MCF 10A (cell line): ENCODE measurements around the gene CEACAM6. TPM values are rescaled to one million over a fixed set of nuclear protein-coding genes. Genes with fewer than 3 reads are reported as not detected.

ENCODE experiments used
- BruUV-seq: library from RNA; stranded (reverse); fragments of 400-500 nt; replicated peaks from 2 replicates; lab custom pipeline; 2021; lab: Mats Ljungman, UMichigan
- CTCF ChIA-PET: fragments of 300-600 bp; sonication (Branson Sonifier 250); formaldehyde crosslinking; extraction: SDS; loops from one replicate; lab custom pipeline; 2021; ENCODE audit warnings: antibody characterized with exemption, inconsistent platforms; lab: Yijun Ruan, JAX
- POLR2A ChIA-PET: fragments of 300-600, 350-650 bp; sonication (Branson Sonifier 250); formaldehyde crosslinking; extraction: SDS; loops from one replicate; lab custom pipeline; 2020; ENCODE audit warnings: antibody characterized with exemption, inconsistent platforms; lab: Yijun Ruan, JAX
- DNase-seq: peaks from one replicate; pipeline ENCODE4 v3.0.0-alpha.2; 2018; ENCODE audit not compliant: unreplicated experiment
- H3K27ac Mint-ChIP-seq: one replicate; pipeline ENCODE4 v1.8.0; 2022; ENCODE audit warnings: mild to moderate bottlenecking, low read depth, mixed read lengths; ENCODE audit not compliant: unreplicated experiment
- H3K27me3 Mint-ChIP-seq: one replicate; pipeline ENCODE4 v1.8.0; 2022; ENCODE audit warnings: mixed read lengths; ENCODE audit not compliant: insufficient read depth, unreplicated experiment
- H3K36me3 Mint-ChIP-seq: one replicate; pipeline ENCODE4 v1.8.0; 2022; ENCODE audit warnings: mild to moderate bottlenecking, moderate library complexity, mixed read lengths; ENCODE audit not compliant: insufficient read depth, unreplicated experiment
- H3K4me1 Mint-ChIP-seq: one replicate; pipeline ENCODE4 v1.8.0; 2022; ENCODE audit warnings: mixed read lengths; ENCODE audit not compliant: insufficient read depth, unreplicated experiment
- H3K4me3 Mint-ChIP-seq: one replicate; pipeline ENCODE4 v1.8.0; 2022; ENCODE audit warnings: mild to moderate bottlenecking, moderate library complexity, mixed read lengths; ENCODE audit not compliant: unreplicated experiment
- H3K9me3 Mint-ChIP-seq: one replicate; pipeline ENCODE4 v1.8.0; 2022; ENCODE audit warnings: mixed read lengths; ENCODE audit not compliant: unreplicated experiment
- intact Hi-C: fragments of 100-400 bp; cut with micrococcal nuclease; formaldehyde crosslinking; loops from 2 replicates; pipeline ENCODE4 v1.14.1; 2022
- total RNA-seq: library from RNA; stranded (reverse); gene quantifications from 2 replicates; pipeline ENCODE4 v1.2.3, GENCODE V29; 2022
- TF ChIP-seq, protein P1 (sequence below): fragments of 200-600 bp; IDR thresholded peaks from one replicate; pipeline ENCODE4 v1.8.0; 2022; ENCODE audit warnings: antibody characterized with exemption, mild to moderate bottlenecking; ENCODE audit not compliant: unreplicated experiment

The CEACAM6 gene
- total RNA-seq, 1 experiment from 2014 or later, result not detected

DNA sequence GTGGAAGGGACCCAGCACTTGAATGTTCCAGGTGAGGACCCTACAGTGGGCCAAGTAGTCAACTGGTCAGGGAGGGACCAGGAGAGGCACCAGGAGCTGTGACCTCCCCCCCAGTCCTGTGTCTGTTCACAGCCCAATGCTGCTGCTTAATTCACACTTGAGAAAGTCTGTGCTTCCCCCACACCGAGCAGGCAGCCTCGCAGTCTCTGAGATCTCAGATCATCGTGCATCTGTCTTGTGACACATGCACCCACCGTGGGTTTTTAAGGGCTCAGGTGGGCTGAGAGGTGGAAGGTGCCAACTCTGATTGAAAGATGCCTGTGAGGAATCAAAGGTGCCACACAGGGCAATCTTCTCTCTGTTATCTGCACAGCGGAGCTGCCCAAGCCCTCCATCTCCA is 40.7 kb upstream of the CEACAM6 start:
- Mint-ChIP-seq H3K27ac (no peak overlapping the region), H3K36me3 (no peaks in the 10 kb centered on the region), H3K27me3 (peaks cover 92% of the 10 kb centered on the region), H3K9me3 (no peaks in the 10 kb centered on the region), H3K4me1 (no peaks in the 10 kb centered on the region), H3K4me3 (no peak overlapping the region)
- intact Hi-C loops, result no loop called here
- TF ChIP-seq, protein P1, sequence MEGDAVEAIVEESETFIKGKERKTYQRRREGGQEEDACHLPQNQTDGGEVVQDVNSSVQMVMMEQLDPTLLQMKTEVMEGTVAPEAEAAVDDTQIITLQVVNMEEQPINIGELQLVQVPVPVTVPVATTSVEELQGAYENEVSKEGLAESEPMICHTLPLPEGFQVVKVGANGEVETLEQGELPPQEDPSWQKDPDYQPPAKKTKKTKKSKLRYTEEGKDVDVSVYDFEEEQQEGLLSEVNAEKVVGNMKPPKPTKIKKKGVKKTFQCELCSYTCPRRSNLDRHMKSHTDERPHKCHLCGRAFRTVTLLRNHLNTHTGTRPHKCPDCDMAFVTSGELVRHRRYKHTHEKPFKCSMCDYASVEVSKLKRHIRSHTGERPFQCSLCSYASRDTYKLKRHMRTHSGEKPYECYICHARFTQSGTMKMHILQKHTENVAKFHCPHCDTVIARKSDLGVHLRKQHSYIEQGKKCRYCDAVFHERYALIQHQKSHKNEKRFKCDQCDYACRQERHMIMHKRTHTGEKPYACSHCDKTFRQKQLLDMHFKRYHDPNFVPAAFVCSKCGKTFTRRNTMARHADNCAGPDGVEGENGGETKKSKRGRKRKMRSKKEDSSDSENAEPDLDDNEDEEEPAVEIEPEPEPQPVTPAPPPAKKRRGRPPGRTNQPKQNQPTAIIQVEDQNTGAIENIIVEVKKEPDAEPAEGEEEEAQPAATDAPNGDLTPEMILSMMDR, result no peak
- ChIA-PET POLR2A (no interaction called here), CTCF (interaction anchor here (2.2 kb wide), 1 partner anchor 73 kb away, joined by 8 read pairs; no protein-coding TSS in a partner anchor)
- no TSS peak for BruUV-seq
- DNase-seq, result no peak

DNA sequence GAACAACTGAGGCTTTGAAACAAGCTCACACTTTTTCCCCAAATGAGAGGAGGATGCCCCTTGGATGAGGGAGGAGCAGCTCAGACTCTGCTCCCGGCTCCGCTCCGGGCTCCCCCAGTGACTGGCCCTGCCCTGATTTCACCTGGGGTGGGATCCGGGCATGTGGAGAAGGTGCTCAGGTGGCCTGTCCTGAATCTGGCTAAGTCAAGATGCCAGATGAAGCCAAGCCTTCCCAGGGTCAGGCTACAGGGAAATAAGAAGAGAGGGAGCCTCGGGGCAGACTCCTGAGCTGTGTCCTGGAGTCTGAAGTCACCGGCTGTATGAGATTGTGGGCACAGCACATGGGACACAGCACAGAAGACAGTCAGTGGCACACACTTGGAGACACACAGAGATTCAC is 36.6 kb upstream of the CEACAM6 start:
- POLR2A ChIA-PET, result no interaction called here
- no peak overlapping the region for H3K4me3 Mint-ChIP-seq
- intact Hi-C loops, result no loop called here
- no peak overlapping the region for H3K27ac Mint-ChIP-seq
- TF ChIP-seq, protein P1, result no peak
- no TSS peak for BruUV-seq
- peaks cover 85% of the 10 kb centered on the region for H3K27me3 Mint-ChIP-seq
- H3K9me3 Mint-ChIP-seq, result no peaks in the 10 kb centered on the region
- H3K4me1 Mint-ChIP-seq, result no peaks in the 10 kb centered on the region
- CTCF ChIA-PET, result interaction anchor here (1.3 kb wide), 1 partner anchor 77 kb away, joined by 3 read pairs; no protein-coding TSS in a partner anchor
- H3K36me3 Mint-ChIP-seq, result no peaks in the 10 kb centered on the region
- no peak for DNase-seq

DNA sequence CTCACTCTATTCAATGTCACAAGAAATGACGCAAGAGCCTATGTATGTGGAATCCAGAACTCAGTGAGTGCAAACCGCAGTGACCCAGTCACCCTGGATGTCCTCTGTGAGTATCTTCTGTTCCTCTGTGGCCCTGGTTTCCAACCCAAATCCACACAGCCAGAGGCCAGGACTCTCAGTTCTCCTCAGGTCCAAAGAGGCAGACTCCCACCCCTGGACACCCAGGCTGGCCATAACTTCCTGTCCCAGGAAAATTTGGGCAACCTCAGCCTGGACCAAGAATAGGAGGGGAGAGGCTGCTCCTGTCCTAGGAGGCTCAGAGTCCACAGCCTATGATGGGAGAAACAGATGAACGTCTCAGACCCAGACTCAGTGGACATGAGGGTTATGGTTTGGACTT is 35.2 kb upstream of the CEACAM6 start:
- Mint-ChIP-seq H3K4me3 (no peak overlapping the region), H3K36me3 (no peaks in the 10 kb centered on the region), H3K27me3 (peaks cover 76% of the 10 kb centered on the region), H3K9me3 (no peaks in the 10 kb centered on the region), H3K27ac (no peak overlapping the region), H3K4me1 (no peaks in the 10 kb centered on the region)
- BruUV-seq, result no TSS peak
- ChIA-PET POLR2A (no interaction called here), CTCF (no interaction called here)
- TF ChIP-seq, protein P1, result no peak
- intact Hi-C loops, result no loop called here
- no peak for DNase-seq

DNA sequence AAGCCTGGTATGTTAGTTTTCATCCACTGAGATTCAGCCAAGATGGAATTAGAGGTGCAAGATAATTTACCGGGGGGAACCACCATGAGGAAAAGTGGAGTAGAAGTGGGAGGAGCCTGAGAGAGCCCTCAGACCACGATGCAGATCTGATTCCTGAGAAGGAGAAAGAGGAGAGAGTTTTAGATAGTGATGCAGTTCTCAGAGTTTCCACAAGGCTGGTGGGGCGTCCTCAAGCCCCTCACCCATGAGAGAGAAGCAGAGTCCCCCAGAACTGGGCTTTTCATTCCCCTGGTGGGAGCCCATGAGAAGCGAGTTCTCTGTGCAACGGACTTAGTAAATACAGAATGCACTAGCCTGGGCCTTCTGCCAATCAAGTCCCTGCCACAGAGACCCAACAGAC is 28.8 kb upstream of the CEACAM6 start:
- POLR2A ChIA-PET, result no interaction called here
- no peaks in the 10 kb centered on the region for H3K4me1 Mint-ChIP-seq

More for the DNA sequence above, 28.8 kb upstream of the CEACAM6 start:
- no TSS peak for BruUV-seq
- intact Hi-C loops, result no loop called here
- Mint-ChIP-seq H3K36me3 (no peaks in the 10 kb centered on the region), H3K27ac (no peak overlapping the region), H3K27me3 (peaks cover 73% of the 10 kb centered on the region), H3K4me3 (no peak overlapping the region), H3K9me3 (no peaks in the 10 kb centered on the region)
- TF ChIP-seq, protein P1, result no peak
- DNase-seq, result no peak
- CTCF ChIA-PET, result no interaction called here
